PFSK-1 (cell line): ENCODE results near the gene CATSPERB.

ENCODE experiments used
- POLR2AphosphoS5 ChIP-seq: IDR thresholded peaks from 2 replicates; pipeline ENCODE4 v1.6.1; 2012; ENCODE audit warnings: low read depth, mild to moderate bottlenecking, control low read depth, low read length, moderate library complexity
- SIN3A ChIP-seq: IDR thresholded peaks from 2 replicates; pipeline ENCODE4 v1.6.1; 2012; ENCODE audit warnings: mild to moderate bottlenecking, low read length, moderate library complexity, borderline replicate concordance; ENCODE audit not compliant: insufficient read depth
- TF ChIP-seq, protein P1 (sequence below), 2 experiments: IDR thresholded peaks; 2 replicates each; pipeline versions ENCODE4 v1.6.1 to v1.8.0; 2011 to 2012; ENCODE audit warnings: low read depth in 2 of 2, low read length in 2 of 2, control low read depth in 1 of 2, inconsistent platforms in 1 of 2, mild to moderate bottlenecking in 1 of 2, moderate library complexity in 1 of 2; ENCODE audit not compliant: insufficient read depth in 1 of 2

DNA sequence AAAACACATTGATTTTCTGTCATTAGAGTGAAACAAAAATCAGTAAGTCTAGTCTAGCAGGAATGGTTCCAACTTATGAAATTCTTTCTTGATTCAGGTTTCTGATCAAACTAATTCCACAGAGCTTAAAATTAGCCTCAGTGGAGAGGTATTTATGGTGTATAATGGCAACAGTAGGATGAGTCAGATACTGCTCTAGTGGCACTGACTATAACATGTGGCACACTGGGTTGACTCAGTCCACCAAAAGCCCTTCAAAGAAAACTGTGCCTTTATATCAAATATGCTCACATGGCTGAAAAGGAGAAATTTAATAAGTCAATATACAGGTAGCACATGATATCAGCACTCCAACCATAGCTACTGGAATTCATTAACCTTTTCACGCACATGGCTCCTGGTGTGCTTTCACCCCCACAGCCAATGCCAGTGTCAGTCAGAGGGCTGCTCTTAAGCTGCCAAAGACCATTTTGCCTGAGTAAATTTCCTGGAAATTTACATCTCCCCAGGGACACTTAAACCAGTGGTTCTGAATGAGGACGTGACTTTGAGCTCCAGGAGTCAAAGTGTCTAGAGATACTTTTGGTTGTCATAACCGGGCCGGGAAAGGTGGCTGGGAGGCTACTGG, 21.7 kb upstream of the CATSPERB start:
- TF ChIP-seq POLR2AphosphoS5 (no peak), SIN3A (no peak)
- TF ChIP-seq, protein P1, sequence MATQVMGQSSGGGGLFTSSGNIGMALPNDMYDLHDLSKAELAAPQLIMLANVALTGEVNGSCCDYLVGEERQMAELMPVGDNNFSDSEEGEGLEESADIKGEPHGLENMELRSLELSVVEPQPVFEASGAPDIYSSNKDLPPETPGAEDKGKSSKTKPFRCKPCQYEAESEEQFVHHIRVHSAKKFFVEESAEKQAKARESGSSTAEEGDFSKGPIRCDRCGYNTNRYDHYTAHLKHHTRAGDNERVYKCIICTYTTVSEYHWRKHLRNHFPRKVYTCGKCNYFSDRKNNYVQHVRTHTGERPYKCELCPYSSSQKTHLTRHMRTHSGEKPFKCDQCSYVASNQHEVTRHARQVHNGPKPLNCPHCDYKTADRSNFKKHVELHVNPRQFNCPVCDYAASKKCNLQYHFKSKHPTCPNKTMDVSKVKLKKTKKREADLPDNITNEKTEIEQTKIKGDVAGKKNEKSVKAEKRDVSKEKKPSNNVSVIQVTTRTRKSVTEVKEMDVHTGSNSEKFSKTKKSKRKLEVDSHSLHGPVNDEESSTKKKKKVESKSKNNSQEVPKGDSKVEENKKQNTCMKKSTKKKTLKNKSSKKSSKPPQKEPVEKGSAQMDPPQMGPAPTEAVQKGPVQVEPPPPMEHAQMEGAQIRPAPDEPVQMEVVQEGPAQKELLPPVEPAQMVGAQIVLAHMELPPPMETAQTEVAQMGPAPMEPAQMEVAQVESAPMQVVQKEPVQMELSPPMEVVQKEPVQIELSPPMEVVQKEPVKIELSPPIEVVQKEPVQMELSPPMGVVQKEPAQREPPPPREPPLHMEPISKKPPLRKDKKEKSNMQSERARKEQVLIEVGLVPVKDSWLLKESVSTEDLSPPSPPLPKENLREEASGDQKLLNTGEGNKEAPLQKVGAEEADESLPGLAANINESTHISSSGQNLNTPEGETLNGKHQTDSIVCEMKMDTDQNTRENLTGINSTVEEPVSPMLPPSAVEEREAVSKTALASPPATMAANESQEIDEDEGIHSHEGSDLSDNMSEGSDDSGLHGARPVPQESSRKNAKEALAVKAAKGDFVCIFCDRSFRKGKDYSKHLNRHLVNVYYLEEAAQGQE (IDR thresholded peaks at IDR 0.05; ENCODE audit: insufficient read depth in 1 of 2, low read depth in 2 of 2, low read length in 2 of 2): no peak
